GM21360 (cell line): ENCODE results near the gene DIS3L2.

ENCODE experiments used
- ATAC-seq: cut with Tn5 transposase; IDR thresholded peaks from one replicate; pipeline ENCODE4 v1.9.1; 2021; ENCODE audit warnings: mild to moderate bottlenecking, moderate library complexity; ENCODE audit not compliant: unreplicated experiment

Gene DIS3L2

GRCh38 chr2:231961349-231962166 is at the start of gene DIS3L2:
DIS3L2 (plus strand) TSS chr2:231961713; CDS start chr2:232014928, 53,215 bp downstream.
- peak; percentile 84 for ATAC-seq

DNA sequence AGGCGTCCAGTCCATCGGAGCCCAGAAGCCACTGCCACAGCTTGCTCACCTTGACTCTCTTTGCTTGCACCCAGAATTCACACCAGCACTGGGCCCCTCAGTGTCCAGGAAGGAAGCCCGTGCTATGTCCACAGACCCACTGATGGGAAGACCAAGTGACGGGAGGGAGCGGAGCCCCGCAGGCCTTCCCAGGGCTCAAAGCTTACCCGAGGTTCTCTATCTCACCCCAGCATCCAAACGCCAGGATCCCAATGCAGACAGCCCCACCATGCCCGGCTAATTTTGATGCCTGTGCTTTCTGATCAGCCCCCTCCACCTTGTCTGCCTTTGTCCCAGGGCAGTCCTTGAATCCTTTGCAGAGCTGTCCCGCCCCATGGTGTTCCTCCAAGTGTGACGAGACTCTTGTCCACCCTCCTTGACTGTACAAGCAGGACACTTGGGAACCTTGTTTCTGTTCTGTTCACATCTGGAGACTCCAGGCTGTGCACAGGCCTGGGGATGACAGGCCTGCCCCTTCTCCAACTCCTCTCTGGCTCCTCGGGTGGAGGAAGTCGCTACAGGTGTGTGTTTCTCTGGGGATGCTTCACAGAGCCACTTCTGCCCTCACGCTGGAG is 47.3 kb upstream of the DIS3L2 start:
- no peak for ATAC-seq

GRCh38 chr2:231917280-231918066 is 44.0 kb upstream of the DIS3L2 start:
- ATAC-seq: no peak

DNA sequence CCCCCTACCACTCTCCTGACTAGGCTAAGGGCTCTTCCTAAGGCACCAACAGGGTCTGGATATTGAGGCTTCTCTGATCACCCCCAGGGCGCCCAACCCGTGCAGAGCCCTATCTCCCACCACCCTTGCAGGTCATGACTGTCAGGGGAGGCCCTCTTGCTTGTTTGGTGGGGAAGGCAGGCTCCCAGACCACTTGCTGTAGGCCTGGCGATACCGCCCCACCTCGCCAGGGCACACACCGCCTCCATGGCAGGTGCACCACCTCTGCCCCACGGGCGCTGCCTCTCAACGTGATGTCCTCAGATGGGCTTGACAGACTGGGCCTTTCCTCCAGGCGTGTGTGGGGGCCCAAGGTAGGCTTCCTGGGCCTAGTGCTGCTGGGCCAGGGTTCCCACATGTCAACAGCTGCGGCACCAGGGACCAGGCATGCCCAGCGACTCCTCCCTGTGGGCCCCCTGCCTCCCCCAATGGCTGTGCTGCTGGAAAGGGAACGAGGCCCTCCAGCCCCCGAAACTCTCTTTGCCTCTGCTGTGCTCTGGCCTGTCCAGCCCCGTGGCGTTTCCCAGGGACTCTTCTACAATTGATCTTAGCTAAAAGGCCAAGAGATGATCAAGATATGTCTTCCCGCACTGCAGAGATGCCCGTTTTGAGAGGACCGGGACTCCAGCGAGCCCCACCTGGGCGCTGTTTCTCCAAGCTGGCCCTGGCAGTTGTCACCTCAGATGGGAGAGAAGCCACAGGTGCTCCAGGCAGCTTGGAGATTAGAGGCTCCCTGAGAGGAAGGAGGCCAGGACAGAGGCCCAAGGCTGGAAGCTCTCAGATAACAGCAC is 42.8 kb upstream of the DIS3L2 start:
- no peak for ATAC-seq

- no peak for ATAC-seq
Measured at GRCh38 chr2:231919341-231920035, 42.0 kb upstream of the DIS3L2 start.

- ATAC-seq: no peak
Measured at GRCh38 chr2:231920366-231920765, 41.1 kb upstream of the DIS3L2 start.

DNA sequence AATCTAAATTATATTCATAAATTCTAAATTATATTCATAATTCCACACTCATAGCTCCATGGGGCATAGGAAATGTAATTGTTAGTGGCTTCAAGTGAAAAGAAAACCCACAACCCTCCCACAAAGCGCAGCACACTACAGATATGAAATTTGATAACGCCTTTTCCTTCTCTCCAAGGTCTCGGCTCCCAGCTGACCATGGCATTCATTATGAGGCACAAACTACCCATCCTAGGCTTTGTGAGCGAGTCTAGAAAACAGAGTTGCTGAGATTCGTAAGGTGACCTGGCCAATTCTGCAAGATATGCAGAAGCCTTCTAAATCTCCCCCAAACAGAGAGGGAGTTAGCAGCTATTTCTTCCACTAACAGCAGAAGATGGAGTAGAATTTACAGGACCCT is 40.7 kb upstream of the DIS3L2 start:
- ATAC-seq: no peak

DNA sequence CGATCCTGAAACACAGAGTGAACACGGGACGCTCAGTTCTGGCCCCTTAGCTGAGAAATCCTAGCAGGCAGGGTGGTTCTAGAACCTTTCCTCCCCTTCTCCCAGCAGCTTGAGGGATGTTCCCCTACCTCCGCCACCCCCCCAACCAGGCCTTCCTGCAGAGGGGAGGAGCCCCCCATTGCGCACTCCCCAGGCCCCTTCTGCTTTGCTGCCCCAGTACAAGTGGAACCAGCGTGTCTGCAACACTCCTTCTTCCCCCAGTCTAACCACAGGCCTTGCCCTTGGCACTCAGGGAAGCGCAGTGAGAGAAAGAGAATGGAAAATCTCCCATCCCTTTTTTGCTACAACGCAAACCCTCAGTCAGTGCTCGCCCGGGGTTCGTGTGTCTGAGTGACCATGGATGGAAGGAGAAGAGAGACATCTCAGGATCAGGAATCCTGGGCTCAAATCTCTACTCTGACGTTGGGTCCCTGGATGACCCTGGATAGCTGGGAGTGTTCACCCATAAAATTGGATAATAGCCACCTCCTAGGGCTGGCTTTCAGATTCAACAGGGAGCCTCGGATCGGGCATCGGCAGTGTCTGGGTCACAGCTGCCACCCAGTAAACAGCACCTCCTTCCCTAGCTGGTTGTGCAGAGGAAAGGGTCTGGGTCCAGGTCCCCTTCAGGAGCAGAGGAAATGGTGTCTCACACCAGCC is 39.1 kb upstream of the DIS3L2 start:
- ATAC-seq: no peak

DNA sequence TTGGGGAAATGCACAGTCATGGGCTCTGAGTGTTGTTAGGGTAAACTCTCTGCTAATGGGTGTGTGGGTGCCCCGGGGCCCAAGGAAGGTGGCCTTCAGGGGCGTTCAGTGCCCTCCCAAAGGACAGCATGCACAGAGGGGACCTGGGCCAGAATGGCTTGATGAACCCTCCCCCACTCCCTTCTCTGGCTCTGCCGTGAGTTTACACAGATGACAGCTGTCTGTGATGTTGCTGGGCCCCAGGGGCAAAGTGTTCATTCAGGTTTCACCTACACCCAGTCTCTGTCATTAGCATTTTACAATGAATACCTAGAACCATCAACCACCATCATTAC is 38.5 kb upstream of the DIS3L2 start:
- ATAC-seq: no peak

GRCh38 chr2:231923951-231924888 is 37.3 kb upstream of the DIS3L2 start:
- no peak for ATAC-seq

DNA sequence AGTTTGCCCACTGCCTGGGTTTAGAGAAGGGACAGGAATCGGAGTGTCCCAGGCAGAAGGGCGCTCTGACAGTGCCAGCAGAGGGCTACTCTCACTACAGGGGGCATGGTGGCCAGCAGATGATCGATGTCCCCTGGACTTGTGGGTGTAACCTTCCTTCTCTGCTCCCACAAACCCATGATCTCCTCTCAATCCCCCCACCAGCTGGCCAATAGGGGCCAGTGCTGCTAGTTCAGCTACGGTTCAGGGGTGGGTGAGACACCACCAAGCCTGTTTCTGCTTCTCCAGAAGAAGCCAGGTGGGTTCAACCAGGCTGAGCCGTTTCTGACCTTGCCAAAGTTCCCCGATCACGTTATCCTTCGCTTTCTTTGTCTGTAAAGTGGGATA is 36.6 kb upstream of the DIS3L2 start:
- no peak for ATAC-seq

- peak; percentile 46 for ATAC-seq
Measured at GRCh38 chr2:231925303-231926179, 36.0 kb upstream of the DIS3L2 start.

- peak; percentile 57 for ATAC-seq
Measured at GRCh38 chr2:231926180-231926741, 35.3 kb upstream of the DIS3L2 start, which contains the start of gene NPPC. NPPC (minus strand) TSS chr2:231926396; CDS start chr2:231926249, 147 bp downstream.

DNA sequence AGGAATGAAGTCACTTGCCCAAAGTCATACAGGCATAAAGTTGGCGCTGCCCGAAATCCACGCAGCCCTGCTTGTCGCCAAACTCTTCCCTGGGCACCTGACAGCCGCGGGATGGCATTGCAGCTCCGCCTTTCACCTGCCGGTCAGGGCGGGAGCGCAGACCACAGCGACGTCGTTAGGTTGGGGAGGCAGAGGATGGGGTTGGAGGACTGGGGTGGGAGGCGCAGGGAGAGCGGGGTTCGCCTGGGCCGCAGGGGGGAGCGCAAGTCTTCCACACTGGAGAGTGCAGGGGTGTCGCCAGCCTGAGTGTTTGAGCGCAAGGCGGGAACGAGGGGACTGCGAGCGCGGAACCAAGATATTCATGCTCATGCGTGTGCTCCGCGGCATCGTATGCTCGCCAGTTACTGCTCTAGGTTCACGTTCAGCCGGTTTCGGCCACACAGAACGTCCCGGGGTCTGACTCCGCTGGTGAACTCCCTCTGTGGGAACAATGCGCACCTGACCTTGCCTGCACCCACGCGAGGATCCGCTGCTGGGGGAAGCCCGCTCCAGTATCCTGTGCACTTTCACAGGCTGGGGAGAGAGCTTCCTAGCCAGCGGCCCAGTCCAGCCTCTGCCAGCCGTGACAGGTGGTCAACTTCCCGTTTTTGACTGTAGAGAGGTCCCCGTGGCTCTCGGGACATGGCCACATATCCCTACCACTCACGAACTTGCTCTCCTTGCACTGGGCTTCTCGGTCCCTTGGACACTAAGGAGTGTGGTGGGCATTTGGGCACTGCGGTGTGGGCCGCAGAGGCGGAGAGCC is 34.5 kb upstream of the DIS3L2 start:
- no peak for ATAC-seq

- ATAC-seq: no peak
Measured at GRCh38 chr2:231927566-231927890, 34.0 kb upstream of the DIS3L2 start.

GRCh38 chr2:231928481-231928880 is 33.0 kb upstream of the DIS3L2 start:
- no peak for ATAC-seq
